ENCODE results near the gene SLC6A19.

The SLC6A19 gene

DNA sequence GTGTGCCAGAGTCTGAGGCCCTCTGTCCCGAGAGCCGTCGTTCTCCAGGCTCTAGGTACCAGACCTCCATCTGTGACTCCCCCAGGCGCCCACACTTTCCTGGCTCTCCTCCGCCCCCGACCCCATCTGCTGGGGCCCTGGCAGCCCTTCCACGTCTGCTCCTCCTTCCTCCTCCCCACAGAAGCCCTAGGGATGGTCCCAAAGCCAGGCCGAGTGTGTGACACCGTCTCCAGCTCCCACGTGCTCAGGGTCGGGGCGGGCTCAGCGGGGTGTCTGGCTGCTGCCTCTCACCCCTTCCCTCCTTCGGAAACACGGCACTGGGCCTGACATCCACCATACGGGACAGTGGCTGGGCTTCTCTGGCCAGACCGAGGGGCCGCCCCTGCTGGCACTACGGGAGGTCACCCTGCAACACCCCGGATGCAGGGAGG is 20.5 kb upstream of the SLC6A19 start:
- DNase-seq (ENCODE audit: low read depth, low spot score) = no peak

DNA sequence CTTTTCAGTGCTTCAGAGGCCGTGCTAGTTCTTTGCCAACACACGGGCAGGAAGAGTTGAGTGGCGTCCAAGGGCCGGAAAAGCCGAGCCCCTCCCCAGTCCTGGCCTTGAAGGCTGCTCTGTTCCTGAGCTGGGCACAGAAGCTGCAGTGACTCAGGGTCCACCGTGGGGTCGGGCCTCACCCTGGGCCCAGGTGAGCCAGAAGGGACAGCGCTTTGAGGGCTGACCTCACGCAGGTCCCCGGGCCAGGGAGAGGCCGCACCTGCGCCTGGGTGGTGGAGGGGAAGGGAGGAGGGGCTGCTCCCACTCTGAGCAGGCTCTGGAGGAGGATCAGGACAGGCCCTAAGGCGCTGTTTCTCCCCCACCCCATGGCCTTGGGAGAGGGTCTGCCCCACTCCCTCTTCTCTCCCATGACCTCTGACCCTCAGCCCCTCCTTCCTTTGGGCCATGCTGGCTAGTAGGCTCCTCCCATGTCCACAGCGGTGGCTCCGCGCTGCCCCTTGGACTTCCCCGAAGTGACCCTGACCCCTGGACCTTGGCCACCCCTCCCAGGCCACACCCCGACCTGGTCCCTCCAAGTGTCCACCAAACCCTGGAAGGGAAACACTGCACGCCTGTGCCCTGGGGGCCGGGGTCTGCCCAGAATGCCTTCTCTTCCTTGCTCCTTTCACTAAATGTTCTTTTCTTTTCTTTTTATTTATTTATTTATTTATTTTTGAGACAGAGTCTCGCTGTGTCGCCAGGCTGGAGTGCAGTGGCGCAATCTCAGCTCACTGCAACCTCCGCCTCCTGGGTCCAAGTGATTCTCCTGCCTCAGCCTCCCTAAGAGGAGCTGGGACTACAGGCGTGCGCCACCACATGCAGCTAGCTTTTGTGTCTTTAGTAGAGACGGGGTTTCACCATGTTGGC is 19.7 kb upstream of the SLC6A19 start:
- DNase-seq (ENCODE audit: low read depth, low spot score) = no peak

DNA sequence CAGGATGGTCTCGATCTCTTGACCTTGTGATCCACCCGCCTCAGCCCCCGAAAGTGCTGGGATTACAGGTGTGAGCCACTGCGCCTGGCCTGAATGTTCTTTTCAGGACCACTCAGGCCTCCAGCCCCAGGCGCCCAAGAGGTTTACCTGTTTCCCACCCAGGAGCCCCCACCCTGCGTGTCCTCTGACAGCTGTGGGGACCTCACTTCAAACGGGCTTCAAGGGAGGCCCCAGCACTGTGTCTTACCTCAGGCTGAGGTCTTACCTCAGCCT is 19.1 kb upstream of the SLC6A19 start:
- no peak for DNase-seq (ENCODE audit: low read depth, low spot score)

DNA sequence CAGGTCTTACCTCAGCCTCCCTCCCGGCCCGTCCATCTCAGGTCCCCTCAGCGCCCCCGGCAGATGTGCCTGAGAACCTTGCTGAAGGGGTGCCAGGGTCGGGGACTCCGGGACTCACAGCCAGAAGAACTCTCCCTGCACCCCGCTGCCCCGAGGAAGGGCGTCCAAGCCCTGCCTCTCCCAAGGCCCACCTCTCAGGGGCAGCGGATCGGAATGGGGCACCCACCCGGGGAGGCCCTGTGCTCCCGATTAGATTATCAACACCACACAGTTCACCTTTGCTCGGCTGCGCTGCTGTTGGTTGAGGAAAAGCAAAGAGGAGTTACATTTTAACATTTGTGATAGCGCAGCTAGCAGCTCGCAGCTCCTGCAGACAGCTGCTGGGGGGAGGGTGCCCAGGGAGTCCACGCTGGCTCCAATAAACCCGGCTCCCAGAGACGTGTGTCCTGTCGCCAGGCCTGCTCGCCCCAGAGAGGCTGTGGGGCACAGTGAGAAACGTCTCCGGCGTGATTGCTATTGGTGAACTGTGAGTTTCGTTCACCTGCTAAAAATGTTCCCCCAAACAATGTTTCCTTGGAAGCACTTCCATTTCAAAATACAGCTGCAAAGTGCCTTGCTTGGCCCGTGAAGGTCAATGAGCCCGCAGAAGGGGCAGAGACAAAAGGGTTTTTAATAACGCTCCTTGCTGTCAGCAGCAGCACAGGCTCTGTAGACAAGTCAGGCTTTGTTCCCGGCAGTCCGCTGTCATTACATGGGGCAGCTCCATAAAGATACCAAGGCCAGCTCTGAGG is 18.6 kb upstream of the SLC6A19 start:
- no peak for DNase-seq (ENCODE audit: low read depth, low spot score)

DNA sequence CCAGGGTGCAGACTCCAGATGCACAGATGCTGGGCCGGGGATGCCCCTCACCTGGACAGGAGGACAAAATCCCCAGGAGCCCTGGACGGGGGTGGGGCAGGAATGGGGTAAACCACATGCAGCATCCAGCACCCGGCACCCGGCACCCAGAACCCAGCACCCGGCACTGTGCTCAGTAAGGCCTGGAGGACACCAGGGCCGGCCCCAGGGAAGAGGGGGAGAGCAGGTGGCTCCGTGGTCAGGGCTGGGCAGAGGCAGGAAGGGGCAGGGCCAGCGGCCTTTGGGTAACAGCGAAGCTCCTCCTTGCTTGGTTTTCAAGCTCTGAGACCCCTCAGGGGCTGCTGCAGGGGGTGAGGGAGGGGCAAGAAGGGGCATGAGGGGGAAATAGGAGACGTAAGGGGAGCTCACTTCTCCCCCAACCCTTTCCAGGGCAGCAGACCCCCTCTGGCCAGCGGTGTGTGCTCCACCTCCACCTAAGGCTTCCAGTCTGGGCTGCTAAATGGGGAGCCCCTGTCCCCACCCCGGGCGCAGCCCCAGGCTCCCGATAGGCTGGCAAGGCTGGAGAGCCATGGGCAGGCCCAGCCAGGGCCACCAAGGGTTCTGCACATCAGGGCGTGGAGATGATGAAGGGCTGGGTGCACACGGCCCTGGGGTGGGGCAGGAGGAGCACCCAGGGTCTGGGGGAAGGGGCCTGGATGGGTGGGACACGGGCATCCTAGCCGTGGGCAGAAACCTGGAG is 17.8 kb upstream of the SLC6A19 start:
- no peak for DNase-seq (ENCODE audit: low read depth, low spot score)

DNA sequence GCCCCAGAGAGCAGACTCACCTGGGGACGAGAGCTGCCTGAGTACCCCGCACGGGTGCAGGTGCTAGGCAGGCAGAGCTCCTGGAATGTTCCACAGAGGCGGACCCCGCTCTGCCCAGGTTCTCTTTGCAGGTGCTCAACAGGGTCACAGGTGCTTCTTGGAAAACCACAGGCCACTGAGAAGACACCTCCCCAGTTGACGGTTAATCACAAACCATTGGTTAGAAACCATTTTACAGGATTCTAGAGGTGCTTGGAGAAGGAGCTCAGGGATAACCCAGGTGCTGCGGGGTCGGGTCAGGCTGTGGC is 17.3 kb upstream of the SLC6A19 start:
- DNase-seq (ENCODE audit: low read depth, low spot score) = no peak

DNA sequence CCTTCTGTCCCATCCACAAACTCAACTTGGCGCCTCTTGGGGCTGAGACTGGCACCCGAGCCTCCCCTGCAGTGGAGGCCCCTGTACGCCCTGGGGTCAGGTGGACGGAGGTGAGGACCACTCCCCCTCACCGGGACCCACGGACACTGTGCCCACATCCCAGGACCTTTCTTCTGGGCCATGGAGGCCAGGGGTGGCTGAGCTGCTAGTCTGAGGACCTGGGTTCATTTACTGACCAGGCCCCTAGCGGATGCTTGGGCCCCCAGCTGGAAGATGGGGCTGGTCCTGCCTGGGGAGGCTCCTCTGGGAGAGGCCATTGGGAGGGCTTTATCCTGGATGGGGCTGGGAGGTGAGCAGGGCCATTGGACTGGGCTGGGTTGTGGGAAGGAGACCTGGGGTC is 16.9 kb upstream of the SLC6A19 start:
- DNase-seq (ENCODE audit: low read depth, low spot score) = no peak

DNA sequence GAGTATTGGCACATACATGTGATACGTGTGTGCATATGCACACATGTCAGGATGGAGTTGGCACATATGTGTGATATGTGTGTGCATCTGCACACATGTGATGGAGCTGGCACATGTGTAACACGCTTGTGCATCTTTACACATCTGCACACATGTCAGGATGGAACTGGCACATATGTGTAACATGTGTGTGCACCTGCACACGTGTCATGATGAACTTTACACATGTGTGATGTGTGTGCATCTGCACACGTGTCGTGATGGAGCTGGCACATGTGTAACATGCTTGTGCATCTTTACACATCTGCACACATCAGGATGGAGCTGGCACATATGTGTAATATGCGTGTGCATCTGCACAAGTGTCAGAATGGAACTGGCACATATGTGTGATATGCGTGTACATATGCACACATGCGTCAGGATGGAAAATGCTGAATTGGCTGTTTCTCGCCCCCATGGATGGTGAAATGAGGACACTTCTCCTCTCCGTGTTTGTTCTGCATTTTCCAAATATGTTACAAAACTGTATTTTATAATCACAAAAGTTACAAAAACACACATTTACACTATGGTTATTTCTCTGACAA is 16.3 kb upstream of the SLC6A19 start:
- DNase-seq (ENCODE audit: low read depth, low spot score) = no peak

DNA sequence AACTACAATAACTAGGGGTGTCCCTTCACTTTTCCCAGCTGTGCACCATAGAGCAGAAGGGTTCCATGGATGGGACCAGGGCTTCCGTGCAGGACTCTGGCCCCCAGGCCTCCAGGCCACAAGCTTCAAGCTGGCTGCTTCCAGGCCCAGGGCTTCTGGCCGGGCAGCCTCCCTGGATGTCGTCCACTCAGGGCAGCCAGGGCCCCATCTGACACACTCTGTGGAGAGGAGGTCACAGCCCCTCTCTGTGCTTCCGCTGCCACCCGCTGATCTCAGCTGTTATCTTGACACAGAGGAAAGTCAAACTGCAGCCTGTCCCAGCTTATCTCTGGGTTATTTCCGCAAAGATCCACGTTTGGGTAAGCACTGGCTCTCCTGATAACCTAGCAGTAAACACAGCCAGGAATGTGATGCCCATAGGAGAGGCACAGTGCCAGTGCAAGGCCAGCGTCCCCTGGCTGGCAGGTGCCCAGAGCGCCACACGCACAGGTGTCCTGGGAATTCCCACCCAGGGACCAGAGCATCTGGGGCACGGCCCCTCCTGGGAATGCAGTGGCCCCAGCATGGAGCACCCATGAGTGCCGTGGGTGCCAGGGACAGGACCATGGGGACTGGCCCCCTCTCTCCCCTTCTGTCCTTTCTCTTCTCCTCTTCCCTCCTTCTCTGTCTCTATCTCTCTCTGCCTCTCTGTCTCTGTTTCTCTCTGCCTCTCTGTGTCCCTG is 15.6 kb upstream of the SLC6A19 start:
- no peak for DNase-seq (ENCODE audit: low read depth, low spot score)

DNA sequence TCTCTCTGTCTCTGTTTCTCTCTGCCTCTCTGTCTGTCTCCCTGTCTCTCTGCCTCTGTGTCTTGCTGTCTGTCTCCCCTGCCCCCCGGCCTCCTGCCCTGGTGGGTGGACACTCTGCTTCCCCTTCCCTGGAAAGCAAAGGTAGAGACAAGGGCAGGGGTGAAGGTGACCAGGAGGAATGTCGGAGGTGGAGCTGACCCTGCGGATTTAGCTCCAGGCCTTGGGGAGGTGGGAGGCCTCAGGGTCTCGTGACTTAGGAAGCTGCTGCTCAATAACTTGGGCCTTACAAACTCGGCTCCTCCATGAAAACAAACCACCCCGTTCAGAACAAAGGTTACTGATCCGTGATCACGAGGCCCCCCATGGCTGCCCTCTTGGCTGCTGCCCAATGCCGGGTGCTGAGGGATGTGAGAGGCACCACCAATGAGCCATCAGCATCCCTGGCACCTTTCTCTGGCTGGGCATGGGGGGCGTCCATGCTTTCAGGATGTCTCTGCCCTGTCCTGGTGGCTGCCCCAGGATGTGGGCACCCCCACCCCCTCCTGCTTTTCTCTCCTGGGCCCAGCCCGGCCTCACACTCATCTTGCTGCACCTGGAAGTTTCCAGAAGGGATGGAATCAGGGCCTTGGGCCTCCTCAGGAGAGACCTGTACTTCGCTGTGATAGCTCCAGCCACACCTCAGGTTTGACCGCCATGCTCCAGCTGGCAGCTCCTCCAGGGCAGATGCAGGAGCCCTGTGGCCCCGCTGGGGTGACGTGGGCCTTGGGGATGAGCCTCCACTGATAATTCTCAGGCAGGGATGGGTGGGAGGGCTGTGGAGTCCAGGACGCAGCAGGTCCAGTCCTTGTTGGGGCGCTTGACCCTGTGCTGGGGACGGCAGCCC is 14.8 kb upstream of the SLC6A19 start:
- no peak for DNase-seq (ENCODE audit: low read depth, low spot score)

DNA sequence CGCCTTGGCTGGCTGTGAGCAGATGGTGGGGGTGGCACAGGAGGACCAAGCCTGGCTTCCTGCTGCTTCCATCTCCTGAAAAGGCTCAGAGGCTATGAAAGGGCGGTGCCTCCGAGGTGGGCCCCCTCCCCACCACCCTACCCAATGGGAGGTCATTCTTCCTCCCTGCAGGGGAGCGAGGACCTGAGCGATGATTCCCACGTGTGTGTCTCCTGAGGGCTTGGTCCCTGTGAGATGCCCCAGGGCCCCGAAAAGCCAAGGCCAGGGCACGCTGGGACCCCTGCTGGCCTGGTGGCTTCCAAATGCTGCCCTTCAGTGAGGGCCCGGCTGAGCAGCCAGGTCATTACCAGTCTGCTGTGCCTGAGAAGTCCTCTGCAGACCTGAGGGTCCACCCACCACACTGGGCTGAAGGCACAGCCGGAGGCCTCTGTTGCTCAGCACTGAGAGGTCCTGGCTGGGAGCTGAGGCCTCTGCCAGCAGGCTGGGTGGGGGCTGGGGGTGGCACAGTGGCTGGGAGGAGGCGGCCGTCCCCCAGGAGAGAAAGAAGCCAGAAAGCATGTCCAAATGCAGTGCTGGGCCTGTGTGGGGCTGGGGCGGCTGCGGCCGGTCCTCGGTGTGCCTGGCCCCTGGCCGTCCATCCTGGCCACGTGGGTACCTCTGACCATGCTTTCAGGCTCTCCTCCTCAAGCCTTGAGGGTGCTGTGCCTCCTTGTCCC is 14.0 kb upstream of the SLC6A19 start:
- DNase-seq (ENCODE audit: low read depth, low spot score) = no peak

DNA sequence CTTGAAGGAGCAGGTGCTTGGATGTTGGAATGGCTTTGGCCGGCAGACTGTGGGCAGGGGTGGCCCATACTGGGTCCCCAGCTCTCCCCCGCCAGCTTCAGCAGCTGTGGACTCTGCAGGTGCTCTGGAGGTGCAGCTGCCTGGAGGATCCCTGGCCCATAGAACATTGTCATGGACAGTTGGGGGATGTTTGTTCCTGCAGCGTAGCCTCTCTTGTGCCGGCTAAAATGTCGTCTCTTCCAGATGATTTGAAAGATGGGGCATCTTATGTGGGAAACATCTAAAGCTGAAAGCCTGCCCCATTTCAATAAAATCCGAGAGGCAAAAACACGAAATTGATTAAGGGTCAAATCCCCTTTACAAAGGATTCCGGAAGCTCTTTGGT is 13.5 kb upstream of the SLC6A19 start:
- DNase-seq (ENCODE audit: low read depth, low spot score) = no peak

DNA sequence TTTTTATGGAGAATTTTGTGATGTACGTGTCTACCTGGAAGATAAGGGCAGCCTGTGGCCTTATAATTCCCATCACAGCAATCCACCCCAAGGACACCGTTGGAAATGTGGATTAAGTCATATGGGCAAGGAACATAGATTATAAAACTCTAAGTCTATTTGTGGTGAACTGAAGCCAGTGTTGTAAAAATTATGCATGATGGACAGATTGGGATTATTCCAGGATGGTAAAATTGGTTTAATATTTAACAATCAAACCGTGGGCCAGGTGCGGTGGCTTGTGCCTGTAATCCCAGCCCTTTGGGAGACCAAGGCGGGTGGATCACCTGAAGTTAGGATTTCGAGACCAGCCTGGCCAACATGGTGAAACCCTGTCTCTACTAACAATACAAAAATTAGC is 12.9 kb upstream of the SLC6A19 start:
- DNase-seq (ENCODE audit: low read depth, low spot score) = no peak

DNA sequence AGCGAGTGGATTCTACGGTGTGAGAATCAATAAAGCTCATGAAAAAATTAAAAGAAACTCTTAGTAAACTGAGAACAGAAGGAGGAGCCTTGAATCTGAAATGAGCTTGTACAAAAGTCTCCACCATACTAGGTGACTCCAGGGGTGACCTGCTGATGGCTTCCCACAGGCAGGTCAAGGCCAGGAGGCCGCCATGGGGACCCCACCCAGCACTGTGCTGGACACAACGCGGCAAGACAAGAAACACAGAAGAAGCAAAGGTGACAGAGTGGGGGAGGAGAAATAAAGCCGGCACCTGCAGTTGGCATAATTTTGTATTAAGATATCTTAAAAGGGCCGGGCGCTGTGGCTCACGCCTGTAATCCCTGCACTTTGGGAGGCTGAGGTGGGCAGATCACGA is 12.1 kb upstream of the SLC6A19 start:
- DNase-seq (ENCODE audit: low read depth, low spot score) = no peak

DNA sequence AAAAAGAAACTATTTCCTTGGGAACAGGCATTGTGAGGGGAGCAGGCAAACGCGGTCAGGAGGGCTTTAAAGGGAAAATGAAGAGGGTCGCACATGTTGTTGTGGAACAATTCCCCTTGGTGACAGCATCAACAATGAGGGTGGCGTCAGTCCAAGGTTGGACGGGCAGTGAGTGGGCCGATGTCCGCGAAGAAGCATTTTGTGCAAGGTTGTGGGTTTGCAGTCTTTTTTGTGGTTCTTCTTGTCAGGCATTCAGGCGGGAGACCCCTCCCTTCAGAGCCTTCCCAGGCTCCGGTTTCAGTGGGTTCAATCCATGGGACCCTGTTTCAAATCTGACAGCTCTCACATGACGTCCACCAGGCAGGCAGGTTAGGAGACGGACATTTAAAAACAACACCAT is 11.1 kb upstream of the SLC6A19 start:
- no peak for DNase-seq (ENCODE audit: low read depth, low spot score)

DNA sequence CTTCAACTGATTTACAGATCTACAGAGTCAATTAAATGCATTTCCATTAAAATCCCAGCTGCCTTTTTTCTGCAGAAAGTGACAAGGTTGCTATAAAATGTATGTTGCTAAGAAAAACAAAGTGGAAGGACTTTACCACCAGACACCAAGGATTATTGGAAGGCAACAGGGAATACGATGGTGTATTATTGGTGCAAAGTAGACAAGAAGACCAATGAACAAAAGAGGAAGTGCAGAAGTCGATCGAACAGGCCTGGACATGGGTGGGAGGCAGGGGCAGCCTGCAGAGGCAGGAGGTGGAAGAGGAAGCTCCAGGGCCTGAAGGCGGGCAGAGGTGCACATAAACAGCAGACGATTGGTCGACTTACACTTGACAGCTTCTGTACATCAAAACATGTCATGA is 10.6 kb upstream of the SLC6A19 start:
- DNase-seq (ENCODE audit: low read depth, low spot score) = no peak

DNA sequence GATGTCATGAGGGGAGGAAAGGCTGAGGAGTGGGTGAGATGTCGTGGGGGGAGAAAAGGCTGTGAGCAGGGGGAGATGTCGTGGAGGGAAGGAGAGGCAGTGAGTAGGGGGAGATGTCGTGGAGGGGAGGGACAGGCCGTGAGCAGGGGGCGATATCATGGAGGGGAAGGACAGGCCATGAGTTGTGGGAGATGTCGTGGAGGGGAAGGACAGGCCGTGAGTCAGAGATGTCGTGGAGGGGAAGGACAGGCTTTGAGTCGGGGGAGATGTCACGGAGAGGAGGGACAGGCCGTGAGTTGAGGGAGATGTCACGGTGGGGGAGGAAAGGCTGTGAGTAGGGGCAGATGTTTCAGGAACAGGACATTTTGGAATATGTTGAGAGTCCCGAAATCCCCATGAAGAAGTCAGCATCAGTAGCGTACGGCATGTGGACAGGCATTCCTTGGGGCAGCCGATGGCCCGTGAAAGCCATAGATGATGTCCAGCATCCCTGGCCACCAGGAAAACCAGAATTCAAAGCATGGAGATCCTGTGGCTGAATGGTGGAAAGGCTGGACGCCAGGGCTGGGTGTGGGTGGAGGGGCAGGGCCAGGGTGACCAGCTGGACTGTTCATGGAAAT is 8.3 kb upstream of the SLC6A19 start:
- no peak for DNase-seq (ENCODE audit: low read depth, low spot score)

DNA sequence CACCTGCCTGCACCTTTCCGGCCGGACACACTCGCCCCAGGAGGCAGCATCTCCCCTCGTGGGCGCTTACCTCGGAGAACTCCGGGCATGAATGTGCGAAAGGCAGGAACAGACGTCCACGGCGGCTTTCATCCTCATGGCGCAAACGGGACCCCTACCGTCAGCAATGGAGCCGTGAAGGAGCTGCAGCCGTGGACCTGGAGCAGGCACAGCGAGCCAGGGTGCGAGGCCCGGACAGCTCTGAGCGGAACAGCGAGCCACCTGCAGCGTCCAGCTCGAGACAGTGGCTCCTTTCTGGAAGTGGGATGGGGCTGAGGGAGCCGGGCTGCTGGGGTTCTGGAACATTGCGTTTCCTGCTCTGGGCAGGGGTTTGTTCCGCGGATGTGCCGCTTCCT is 7.8 kb upstream of the SLC6A19 start:
- DNase-seq (ENCODE audit: low read depth, low spot score) = no peak

DNA sequence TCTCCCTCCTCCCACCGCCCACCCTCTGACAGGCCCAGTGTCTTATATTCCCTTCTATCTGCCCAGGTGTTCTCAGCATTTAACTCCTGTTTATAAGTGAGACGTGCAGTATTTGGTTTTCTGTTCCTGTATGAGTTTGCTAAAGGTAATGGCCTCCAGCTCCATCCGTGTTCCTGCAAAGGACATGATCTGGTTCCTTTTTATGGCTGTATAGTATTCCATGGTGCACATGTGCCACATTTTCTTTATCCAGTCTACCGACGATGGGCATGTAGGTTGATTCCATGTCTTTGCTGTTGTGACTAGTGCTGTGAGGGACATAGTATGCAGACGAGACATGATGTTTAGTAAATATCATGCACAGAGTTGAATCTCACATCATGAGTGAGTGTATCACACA is 7.0 kb upstream of the SLC6A19 start:
- DNase-seq (ENCODE audit: low read depth, low spot score) = no peak

DNA sequence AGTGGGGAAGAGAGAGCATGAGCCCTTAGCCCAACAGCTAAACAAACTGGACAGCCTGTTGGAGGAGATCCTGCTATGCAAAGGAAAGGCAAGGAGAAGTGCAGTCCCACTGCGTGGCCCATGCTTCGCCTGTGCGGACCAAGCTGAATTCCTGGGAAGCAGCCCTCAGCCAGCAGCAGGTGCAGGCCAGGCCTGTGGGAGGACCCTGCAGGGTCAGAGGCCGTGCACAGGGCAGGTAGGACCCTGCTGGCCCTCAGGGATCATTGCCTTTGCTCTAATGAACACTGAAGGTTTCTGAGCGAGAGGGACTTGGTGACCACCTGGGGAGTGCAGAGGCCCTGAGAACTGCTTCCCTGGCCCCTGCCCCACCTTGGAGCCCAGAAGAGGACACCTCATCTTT is 6.0 kb upstream of the SLC6A19 start:
- DNase-seq (ENCODE audit: low read depth, low spot score) = no peak
